Measurements from ENCODE around the gene ERP27. TPM values are rescaled to one million over a fixed set of nuclear protein-coding genes. Genes with fewer than 3 reads are reported as not detected.

Gene ERP27
- total RNA-seq, 1 donor from 2014 or later: 0.87 TPM

GRCh38 chr12:14975457-14975856 lies 37.1 kb upstream of the ERP27 start:
- Mint-ChIP-seq H3K36me3 (ENCODE audit: low read depth) (no peaks in the 10 kb centered on the region), H3K4me3 (ENCODE audit: unreplicated experiment) (no peak overlapping the region), H3K4me1 (ENCODE audit: low read depth) (peaks cover 4% of the 10 kb centered on the region), H3K27ac (ENCODE audit: unreplicated experiment) (no peak overlapping the region), H3K9me3 (ENCODE audit: low read depth) (no peaks in the 10 kb centered on the region), H3K27me3 (ENCODE audit: low read depth) (no peaks in the 10 kb centered on the region)
- no peak for TF ChIP-seq CTCF (IDR thresholded peaks at IDR 0.05)
- no peak for DNase-seq (ENCODE audit: low spot score)

GRCh38 chr12:14974633-14975032 lies 36.3 kb upstream of the ERP27 start:
- no peak for TF ChIP-seq CTCF (IDR thresholded peaks at IDR 0.05)
- Mint-ChIP-seq H3K9me3 (ENCODE audit: low read depth) (peaks cover 4% of the 10 kb centered on the region), H3K4me1 (ENCODE audit: low read depth) (peaks cover 6% of the 10 kb centered on the region), H3K27ac (ENCODE audit: unreplicated experiment) (no peak overlapping the region), H3K36me3 (ENCODE audit: low read depth) (no peaks in the 10 kb centered on the region), H3K27me3 (ENCODE audit: low read depth) (no peaks in the 10 kb centered on the region), H3K4me3 (ENCODE audit: unreplicated experiment) (no peak overlapping the region)
- no peak for DNase-seq (ENCODE audit: low spot score)

GRCh38 chr12:14972816-14973215 lies 34.5 kb upstream of the ERP27 start, which contains the start of gene PDE6H:
Gene PDE6H, plus strand, starts transcription at chr12:14973042. Its CDS starts 4,971 bp downstream, at chr12:14978013.
- Mint-ChIP-seq H3K4me1 (ENCODE audit: low read depth) (peaks cover 11% of the 10 kb centered on the region), H3K27me3 (ENCODE audit: low read depth) (no peaks in the 10 kb centered on the region), H3K36me3 (ENCODE audit: low read depth) (no peaks in the 10 kb centered on the region), H3K9me3 (ENCODE audit: low read depth) (peaks cover 4% of the 10 kb centered on the region), H3K27ac (ENCODE audit: unreplicated experiment) (no peak within 1 kb of the TSS), H3K4me3 (ENCODE audit: unreplicated experiment) (no peak within 1 kb of the TSS)
- DNase-seq (ENCODE audit: low spot score): no peak
- TF ChIP-seq CTCF (IDR thresholded peaks at IDR 0.05): no peak

GRCh38 chr12:14970473-14970872 lies 32.1 kb upstream of the ERP27 start:
- no peak overlapping the region for H3K27ac Mint-ChIP-seq (ENCODE audit: unreplicated experiment)
- no peak for TF ChIP-seq CTCF (IDR thresholded peaks at IDR 0.05)
- peaks cover 11% of the 10 kb centered on the region for H3K4me1 Mint-ChIP-seq (ENCODE audit: low read depth)
- no peaks in the 10 kb centered on the region for H3K27me3 Mint-ChIP-seq (ENCODE audit: low read depth)
- no peaks in the 10 kb centered on the region for H3K36me3 Mint-ChIP-seq (ENCODE audit: low read depth)
- H3K4me3 Mint-ChIP-seq (ENCODE audit: unreplicated experiment): no peak overlapping the region
- peaks cover 4% of the 10 kb centered on the region for H3K9me3 Mint-ChIP-seq (ENCODE audit: low read depth)
- DNase-seq (ENCODE audit: low spot score): no peak

- Mint-ChIP-seq H3K27me3 (ENCODE audit: low read depth) (no peaks in the 10 kb centered on the region), H3K4me1 (ENCODE audit: low read depth) (peaks cover 11% of the 10 kb centered on the region), H3K9me3 (ENCODE audit: low read depth) (peaks cover 4% of the 10 kb centered on the region), H3K27ac (ENCODE audit: unreplicated experiment) (no peak overlapping the region), H3K36me3 (ENCODE audit: low read depth) (no peaks in the 10 kb centered on the region), H3K4me3 (ENCODE audit: unreplicated experiment) (no peak overlapping the region)
- no peak for DNase-seq (ENCODE audit: low spot score)
- no peak for TF ChIP-seq CTCF (IDR thresholded peaks at IDR 0.05)
Observed at GRCh38 chr12:14968478-14968877, 30.1 kb upstream of the ERP27 start.

Data from chondrocyte (in vitro differentiated cells).